GM19372 (cell line): ENCODE data around the gene ZNF444.
A peak's percentile ranks its signal among the peaks of the same experiment; 100 is the strongest.

Experiments used
- ATAC-seq: cut with Tn5 transposase; IDR thresholded peaks from one replicate; pipeline ENCODE4 v1.9.1; 2021; ENCODE audit warnings: mild to moderate bottlenecking, low read depth, moderate library complexity; ENCODE audit not compliant: unreplicated experiment

Gene ZNF444

DNA sequence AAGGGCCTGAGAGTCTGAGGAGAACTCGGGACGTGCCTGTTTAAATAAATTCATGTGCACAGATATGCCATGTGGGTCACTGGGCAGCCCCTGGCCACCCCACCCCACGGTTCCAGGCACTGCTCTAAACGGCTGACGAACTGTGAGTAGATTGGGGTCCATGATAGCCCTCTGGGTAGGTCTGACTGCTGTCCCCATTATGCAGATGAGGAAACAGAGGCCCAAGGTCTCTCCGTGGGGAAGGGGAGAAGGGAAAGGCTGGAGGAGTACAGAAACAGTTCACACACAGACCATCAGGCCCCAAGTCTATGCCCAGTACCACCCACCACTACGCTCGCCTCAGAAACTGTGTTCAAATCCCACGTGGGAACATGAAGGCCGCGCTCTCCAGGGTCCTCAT, 34.1 kb upstream of the ZNF444 start:
- ATAC-seq: no peak

DNA sequence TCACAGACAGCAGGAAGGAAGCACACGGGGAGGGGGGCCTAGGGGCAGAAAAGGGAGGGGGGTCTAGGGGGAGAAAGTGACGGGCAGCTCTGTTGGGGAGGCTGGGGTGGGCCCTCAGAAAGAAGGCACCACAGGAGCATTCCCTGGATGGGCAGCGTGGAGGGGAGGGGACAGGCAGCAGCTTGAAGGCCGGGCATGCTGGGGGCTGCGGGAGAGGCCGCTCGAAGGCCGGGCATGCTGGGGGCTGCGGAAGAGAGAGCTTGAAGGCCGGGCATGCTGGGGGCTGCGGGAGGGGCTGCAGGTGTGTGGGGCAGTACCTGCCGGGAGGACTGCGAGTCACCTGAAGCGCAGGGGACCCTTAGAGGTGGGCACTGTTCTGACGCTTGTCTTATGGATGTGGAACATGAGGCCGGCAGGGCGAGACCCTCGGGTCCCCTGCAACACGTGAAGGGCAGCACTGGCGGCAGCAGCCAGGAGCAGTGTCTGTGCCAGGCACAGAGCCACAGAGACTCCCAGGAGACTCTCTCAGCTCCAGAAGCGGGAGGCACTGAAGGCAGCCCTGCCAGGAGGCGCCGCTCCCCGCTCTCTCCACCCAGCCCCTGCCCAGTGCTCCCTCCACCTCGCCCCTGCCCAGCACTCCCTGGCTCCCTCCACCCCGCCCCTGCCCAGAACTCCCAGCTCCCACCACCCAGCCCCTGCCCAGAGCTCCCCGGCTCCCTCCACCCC, 33.3 kb upstream of the ZNF444 start:
- no peak for ATAC-seq

DNA sequence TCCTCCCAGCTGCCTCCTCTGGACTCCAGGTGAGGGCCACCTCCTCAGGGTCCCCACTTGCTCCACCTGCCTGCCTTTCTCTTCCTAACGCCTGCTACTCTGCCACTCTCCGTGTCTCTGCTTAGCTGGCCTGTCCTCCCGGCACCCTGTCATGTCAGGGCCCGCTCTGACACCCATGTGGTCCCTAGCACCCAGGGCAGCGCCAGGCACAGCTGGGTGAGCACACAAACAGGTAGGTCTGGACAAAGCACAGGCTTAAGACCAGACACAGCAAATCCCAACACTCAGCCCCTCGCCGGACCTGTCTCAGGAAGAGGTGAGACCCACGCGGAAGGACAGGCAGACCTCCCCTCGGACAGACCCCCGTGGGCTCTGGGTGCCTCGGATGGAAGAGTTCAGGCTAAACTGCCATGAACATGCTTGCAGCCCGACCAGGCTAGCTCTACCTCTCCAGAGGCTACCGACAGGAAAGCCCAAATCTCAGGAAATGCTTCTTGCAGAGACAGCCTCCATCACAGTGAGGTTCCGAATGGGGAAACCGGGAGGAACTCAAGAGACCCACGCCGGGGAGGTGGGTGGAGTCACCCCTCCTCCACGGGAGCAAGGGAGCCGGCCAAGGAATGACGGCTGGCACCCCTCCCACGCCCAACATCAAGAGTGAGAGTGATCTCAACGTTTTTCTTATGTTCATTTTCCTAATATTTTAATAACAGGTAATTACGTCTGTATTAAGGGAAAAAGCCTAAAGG, 32.5 kb upstream of the ZNF444 start:
- no peak for ATAC-seq

DNA sequence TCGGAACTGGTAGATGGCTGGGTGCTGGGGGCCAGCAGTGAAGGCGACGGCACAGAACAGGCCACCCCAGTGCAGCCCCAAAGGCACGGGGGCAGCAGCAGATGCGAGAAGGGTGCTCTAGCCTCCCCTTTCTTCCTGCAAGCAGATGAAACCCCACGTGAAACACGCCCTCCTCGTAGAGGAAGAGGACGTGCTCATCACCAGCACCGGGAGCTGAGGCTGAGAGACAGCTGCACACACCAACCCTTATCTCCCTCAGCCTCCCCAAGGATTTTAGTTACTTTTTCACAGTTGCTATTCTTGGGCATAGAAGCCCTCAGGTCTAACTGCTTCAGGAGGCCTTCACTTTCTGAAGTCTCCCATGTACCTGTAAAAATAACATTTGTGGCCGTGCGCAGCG, 31.9 kb upstream of the ZNF444 start:
- no peak for ATAC-seq

DNA sequence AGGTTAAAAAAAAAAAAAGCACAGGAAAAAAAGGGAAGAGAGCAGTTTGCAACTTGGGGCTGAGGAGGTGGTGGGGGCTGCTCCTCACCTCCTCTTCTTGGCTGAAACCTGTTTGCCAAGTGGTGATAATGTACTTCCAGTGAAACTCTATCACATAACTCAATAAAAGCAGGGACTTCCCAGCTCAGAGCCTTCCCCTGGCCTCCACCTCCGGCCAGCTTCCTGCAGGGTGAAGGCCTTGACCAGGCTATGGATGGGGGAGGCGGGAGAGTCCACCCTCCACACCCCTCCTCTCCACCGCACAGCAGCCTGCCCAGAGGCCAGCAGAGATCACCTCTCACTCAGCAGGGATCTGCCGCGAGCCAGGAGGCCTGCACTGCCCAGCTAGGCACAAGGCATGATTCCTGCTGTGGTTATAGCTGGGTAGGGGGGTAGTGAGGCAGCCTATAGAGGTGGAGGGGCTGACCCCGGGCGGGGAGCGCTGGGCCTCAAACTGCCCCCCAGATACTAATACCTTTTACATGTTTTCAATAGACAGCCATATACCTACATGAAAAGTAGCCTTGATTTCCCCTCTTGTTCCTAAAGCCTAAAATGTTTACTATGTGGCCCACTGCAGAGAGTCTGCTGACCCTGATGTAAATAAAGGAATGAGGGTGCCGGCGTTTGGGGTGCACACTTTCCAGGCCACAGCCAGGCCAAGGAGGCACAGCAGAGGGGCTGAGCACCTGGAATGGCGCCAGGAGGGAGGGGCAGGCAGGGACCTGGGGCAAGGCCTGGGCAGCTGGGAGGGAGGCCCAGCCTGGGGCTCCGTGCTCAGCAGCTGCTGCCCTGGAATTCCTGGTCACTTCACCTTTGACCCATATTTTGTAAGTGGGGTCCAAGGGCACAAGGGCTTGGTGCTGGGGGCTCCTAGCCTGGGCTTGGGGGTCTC, 30.3 kb upstream of the ZNF444 start:
- no peak for ATAC-seq

DNA sequence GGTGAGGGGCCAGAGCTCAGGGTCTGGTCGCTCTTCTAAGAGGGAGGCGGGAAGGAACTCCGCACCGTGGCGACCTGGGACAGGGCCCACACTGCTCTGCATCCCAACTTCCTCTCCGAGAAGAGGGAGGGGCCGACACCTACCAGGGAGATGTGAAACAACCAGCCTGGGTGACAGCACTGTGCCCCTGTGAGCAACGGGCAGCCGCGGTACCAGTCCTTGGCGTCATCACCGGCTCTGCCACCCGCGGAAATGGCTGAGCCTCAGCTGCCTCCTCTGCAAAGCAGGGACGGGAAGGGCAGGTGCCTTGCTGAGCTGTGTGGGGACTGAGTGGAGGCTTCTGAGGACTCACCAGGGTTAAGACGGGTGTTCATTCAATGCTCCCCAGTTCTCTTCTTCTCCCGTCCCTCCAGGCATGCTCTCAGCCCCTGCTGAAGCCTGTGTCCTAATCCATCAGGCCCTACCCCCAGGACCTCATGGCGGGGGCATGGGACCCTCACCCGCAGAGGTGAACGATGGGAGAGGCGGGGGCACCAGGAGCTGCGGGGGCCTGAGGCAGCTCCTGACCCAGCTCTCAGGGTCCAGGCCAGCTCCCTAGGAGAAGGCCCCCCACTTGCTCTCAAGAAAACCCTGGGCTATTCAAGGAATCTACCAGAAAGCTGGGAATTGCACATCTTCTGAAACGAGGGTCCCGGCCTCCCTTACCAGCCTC, 29.3 kb upstream of the ZNF444 start:
- no peak for ATAC-seq

DNA sequence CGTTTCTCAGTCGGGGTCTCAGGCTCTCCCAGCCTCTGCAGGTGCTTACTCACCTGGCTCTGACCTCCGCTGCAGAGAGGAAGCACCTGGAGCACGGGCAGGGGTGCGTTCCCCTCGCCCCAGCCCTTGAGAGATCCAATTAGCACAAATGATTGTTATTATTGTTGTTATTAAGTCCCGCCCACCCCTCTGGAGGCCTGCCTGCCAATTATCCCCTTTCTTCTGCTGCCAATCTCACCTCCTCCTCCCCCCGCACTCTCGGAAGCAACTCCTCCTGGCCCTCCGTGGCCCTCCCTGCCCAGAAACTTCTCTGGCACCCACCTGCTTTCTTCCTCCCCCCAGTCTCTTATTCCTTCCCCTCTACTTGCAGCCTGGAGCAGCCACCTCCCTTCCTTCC, 28.8 kb upstream of the ZNF444 start:
- ATAC-seq: no peak

DNA sequence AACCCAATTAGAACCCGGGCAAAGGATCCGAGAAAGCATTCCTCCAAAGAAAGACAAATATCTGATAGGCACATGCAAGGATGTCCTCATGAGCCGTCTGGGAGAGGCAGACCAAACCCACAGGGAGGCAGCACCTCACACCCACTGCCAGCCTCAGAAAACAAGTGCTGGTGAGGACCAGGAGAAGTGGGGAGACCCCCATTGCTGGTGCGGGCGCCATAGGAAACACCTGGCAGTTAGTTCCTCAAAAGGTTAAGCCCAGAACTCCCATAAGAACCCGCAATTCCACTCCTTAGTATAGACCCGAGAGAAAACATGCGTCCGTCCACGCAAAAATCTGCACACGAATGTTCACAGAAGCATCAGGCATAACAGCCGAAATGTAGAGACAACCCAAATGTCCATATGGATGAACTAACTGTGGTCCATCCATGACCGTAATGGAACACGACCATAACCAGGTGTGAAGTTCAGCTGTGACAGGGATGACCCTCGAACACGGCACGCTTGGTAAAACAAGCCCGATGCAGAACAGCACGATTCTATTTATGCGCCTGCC, 27.9 kb upstream of the ZNF444 start:
- no peak for ATAC-seq

DNA sequence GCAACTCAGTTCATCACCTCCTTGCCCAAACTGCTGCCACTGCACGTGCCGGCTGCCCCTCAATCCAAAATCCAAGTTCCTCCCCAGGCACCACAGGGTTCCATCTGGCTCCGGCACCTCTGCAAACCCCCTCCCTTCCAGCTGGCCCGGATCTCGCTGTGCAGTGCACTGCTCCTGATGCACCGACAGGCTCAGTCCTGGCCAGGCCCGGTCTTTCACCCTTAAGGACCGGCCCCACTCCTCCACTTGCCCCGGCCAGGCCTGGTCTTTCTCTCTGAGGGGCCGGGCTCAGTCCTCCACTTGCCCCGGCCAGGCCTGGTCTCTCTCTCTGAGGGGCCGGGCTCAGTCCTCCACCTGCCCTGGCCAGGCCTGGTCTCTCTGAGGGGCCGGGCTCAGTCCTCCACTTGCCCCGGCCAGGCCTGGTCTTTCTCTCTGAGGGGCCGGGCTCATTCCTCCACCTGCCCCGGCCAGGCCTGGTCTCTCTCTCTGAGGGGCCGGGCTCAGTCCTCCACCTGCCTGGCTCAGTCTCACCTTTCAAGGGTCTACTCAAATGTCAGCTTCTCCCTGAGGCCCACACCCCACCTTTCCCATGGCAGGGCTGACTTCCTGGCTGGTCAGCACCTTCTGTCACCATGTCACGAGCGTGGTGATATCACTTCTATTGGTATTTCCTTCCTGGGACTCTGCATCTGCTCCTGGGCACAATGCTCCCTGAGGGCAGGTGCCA, 26.9 kb upstream of the ZNF444 start:
- no peak for ATAC-seq

DNA sequence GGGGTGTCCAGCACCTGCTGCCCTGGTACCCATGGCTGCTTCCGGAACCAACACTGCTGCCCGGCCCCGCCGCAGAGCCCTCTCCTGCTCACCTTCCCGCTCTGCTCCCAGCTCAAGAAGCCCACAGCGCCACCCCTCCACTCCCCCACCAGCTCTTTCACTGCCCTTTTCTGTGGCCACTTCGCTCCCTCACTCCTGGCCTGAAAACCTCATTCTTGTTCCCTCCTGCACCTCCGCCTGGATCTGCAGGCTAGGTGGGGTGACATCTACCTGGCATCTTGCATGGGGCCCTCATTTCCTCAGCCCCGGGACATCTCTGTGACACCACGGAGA, 26.3 kb upstream of the ZNF444 start:
- no peak for ATAC-seq

DNA sequence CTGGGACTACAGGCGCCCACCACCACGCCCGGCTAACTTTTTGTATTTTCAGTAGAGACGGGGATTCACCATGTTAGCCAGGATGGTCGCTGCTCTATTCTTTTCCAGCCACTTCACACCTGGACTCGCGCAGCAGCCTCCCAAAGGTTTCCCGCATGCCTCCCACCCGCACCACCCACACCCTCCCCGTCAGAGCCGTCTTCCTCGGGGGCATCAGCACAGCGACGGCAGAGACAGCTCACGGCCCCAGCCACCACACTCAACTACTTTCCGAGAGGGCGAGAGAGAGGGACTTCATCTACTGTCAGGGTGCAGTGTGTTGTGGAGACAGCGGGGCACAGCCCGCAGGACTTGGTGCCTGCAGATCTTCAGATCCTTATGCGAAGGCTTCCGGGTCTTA, 25.6 kb upstream of the ZNF444 start:
- no peak for ATAC-seq

DNA sequence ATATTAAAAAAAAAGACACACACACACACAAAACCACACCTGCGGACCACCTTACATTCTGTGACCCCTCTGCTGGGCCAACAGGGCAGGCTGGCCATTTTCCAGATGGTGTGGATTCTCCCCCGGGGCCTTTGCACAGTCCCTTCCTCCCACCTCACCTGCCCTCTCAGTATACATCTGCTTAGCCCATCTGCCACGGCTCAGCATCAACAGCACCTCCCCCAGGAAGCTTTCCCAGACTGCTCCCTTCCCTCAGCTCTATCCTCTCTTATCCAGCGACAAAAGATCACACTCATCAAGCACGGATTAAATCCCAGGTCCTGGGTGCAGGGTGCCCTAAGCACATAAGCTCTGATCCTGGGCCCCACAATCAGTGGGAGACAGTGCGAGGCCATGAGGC, 24.5 kb upstream of the ZNF444 start:
- no peak for ATAC-seq

DNA sequence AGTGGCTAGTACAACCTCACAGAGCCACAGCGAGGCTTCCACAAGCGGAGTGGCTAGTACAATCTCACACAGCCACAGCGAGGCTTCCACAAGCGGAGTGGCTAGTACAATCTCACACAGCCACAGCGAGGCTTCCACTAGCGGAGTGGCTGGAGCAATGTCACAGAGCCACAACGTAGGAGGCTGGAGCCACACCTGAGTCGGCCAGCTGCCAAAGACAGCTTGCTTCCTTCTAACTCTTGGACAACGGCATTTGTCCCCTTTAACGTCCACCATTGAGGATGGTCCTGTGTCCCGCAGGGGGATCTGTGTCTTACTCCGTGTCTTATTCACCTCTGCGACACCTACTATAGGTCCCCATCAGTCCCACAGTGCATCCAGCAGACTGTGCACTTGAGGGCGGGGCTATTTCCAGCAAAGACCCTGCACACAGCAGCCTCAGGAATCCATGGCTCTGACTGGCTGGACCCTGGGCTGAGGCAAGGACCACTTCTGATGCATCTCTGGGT, 23.7 kb upstream of the ZNF444 start:
- no peak for ATAC-seq

DNA sequence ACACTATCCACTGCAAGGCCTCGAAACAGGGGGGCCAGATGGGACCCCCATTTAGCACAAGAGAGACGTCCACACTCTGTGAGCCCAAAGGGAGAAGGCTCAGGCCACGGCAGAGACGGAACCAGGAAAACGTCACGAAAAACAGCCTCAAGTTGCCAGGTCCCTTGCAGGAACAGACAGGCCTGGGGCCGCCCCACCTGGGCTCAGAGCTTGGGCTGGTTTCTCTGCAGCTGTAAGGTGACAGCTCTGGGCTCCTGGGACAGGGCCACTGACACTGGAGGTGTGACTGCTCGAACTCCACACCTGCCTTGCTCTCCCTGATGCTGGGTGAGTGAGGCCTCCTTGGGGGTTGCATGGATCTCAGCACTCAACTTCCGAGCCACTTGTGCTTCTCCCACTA, 23.2 kb upstream of the ZNF444 start:
- no peak for ATAC-seq

DNA sequence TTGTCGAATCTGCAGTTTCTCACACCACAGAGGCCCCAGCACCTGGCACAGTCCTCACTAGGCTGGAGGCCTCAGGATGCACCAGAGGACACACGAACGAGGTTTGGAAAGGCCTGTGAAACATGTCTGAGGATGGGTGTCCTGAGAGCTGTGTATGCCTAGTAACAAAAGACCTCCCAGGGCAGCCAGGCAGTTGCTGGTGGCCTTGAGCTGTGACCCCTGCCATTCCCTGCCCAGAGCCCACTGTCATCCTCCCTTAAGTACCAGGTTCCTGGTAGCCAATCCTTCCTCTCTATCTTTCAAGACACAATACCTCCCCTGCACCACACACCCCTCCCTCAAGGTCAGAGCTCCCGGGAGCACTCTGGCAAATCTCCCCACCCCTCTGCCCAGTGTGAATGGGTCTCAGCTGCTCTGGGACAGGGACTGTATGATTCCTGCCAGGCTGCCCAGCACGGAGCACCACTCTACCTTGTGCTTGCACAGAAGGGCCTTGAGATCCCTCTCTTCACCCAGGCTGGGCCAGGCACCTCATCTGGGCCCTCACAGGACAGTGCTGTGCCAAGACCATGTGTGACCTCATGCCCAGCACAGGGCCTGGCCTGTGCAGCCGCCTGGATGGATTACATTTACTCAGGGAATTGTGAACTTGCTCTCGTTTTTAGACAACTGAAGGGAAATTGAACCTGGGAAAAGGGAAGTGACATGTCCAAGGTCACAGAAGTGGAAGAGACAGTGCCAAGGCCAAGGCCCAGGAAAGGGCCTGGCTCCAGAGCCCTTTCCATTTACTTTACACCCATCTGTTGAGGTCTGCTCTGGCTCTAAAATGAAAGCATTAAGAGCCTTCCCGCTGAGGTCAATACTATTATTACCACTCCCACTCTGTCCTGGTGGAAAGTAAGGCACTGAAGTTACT, 22.2 kb upstream of the ZNF444 start:
- ATAC-seq: no peak

DNA sequence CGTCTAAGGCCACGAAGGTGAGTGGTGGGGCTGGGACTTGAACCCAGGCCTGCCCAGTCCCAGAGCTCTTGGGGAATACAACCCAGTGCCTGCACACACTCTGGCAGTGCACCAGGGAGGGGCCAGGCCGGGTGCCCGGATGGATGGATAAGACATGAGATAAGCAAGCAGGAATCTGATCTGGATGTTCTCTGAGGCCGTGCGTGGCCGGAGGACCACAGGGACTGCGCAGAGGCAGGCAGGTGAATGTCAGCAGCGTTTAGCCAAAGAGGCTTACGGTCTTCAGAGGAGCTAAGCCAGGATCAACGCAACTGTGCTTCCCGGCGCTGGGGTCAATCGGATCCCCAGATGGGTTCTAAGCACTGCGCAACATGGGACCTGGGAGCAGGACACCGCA, 21.5 kb upstream of the ZNF444 start:
- ATAC-seq: no peak

DNA sequence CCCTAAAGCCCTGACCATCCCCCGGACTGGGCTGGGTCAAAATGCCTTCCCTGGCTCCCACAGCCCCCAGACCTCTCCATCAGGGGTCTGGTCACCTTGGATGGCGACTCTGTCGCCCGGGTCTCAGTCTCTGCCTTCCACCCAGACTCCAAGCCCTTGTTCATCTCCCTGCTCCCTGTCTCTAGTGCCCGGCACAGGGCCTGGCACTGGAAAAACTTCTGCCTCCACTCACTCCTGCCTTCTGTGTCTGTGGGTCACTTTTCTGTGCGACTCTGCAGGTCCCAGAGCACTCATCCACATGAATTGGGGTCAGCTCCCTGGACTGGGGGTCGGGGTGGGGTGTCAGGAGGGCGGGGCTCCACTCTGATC, 21.1 kb upstream of the ZNF444 start:
- ATAC-seq: no peak

DNA sequence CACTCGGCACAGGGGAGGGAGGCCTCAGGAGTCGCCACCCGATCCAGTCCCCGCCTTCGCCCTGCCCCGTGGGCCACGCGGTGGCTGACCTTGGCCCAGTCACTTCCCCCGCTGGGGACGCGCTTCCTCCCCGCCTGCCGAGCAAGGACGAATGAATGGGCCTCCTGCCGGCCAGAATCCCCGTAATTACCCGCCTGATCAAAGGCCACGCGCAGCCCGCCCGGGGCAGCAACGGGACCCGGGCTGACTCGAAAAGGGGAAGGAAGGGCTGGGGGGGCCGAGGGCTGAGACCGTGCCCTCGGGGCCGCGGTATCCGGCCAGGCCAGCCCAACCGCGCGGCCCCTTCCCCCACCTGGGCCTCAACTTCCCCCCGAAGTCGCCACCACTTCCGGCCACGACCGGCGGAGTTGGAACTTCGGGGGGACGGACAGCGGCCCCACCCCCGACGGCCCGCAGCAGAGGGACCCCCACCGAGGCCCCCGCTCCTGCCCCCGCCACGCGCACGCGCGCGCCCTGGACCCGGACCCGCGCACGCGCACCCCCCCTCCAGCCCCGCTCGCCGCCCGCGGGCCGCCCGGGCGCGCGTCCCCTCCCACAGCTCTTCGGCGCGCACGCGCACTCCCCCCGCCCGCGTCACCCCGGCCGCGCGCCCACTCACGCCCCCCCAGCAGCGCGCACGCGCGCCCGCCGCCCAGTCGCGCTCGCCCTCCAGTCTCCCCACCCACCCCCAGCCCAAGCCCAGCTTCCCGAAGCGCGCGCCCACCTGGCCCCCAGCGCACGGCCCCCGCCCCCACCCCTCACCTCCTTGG, 20.5 kb upstream of the ZNF444 start:
- ATAC-seq: peak; percentile 32
